Loucy (cell line): Measurements from ENCODE around the gene STXBP1.

Experiments used
- H2AFZ ChIP-seq: fragments of 200-600 bp; sonication (generic); 2 replicates; pipeline ENCODE4 v1.6.0; 2016; ENCODE audit warnings: antibody characterized with exemption, mild to moderate bottlenecking, low read length, moderate library complexity
- H3F3A ChIP-seq: fragments of 200-600 bp; 2 replicates; pipeline ENCODE4 v1.6.0; 2016; ENCODE audit warnings: antibody characterized with exemption, low read depth, mild to moderate bottlenecking
- H3K27me3 ChIP-seq: fragments of 200-600 bp; sonication (generic); 2 replicates; pipeline ENCODE4 v1.6.1; 2014; ENCODE audit warnings: low read length, mild to moderate bottlenecking; ENCODE audit not compliant: insufficient read depth, poor library complexity, severe bottlenecking
- H3K36me3 ChIP-seq: fragments of 200-600 bp; sonication (generic); 2 replicates; pipeline ENCODE4 v1.6.1; 2016; ENCODE audit warnings: low read length; ENCODE audit not compliant: insufficient read depth
- H3K4me1 ChIP-seq: fragments of 200-600 bp; sonication (generic); 2 replicates; pipeline ENCODE4 v1.5.1; 2014; ENCODE audit warnings: low read length, mild to moderate bottlenecking; ENCODE audit not compliant: insufficient read depth, poor library complexity, severe bottlenecking
- H3K4me2 ChIP-seq: fragments of 200-600 bp; sonication (generic); 2 replicates; pipeline ENCODE4 v1.6.0; 2014; ENCODE audit warnings: antibody characterized with exemption, low read length, low read depth, mild to moderate bottlenecking; ENCODE audit not compliant: poor library complexity, severe bottlenecking
- H3K4me3 ChIP-seq: fragments of 200-600 bp; sonication (generic); 2 replicates; pipeline ENCODE4 v1.5.1; 2014; ENCODE audit warnings: low read length, mild to moderate bottlenecking, mixed read lengths; ENCODE audit not compliant: poor library complexity, severe bottlenecking
- H3K79me2 ChIP-seq: fragments of 200-600 bp; sonication (generic); 2 replicates; pipeline ENCODE4 v1.6.1; 2014; ENCODE audit warnings: low read length; ENCODE audit not compliant: insufficient read depth
- H3K9ac ChIP-seq: fragments of 200-600 bp; sonication (generic); 2 replicates; pipeline ENCODE4 v1.6.0; 2014; ENCODE audit warnings: mild to moderate bottlenecking, low read depth, low read length, moderate library complexity; ENCODE audit not compliant: poor library complexity, severe bottlenecking
- H3K9me2 ChIP-seq: fragments of 200-600 bp; sonication (generic); replicated peaks from 2 replicates; pipeline ENCODE4 v1.6.1; 2016; ENCODE audit warnings: low read depth, low read length, mixed read lengths
- H3K9me3 ChIP-seq: fragments of 200-600 bp; sonication (generic); 2 replicates; pipeline ENCODE4 v1.6.1; 2014; ENCODE audit warnings: mild to moderate bottlenecking, antibody characterized with exemption, low read length, low read depth; ENCODE audit not compliant: insufficient read depth
- H4K20me1 ChIP-seq: fragments of 200-600 bp; sonication (generic); 2 replicates; pipeline ENCODE4 v1.6.0; 2014; ENCODE audit warnings: antibody characterized with exemption, low read length, mild to moderate bottlenecking; ENCODE audit not compliant: insufficient read depth, poor library complexity, severe bottlenecking
- CTCF ChIP-seq: fragments of 200-600 bp; sonication (generic); conservative IDR thresholded peaks from 2 replicates; pipeline ENCODE4 v1.5.1; 2014; ENCODE audit warnings: mild to moderate bottlenecking, antibody characterized with exemption, low read length
- EZH2phosphoT487 ChIP-seq: fragments of 200-600 bp; IDR thresholded peaks from 2 replicates; pipeline ENCODE4 v1.6.1; 2018; ENCODE audit warnings: antibody characterized with exemption, mild to moderate bottlenecking, moderate library complexity, borderline replicate concordance

Gene STXBP1

GRCh38 chr9:127710204-127710783 is 98.2 kb downstream of the STXBP1 start:
- peaks cover 30% of the 10 kb centered on the region for H3K4me1 ChIP-seq
- no peaks in the 10 kb centered on the region for H3K36me3 ChIP-seq
- H3K9me2 ChIP-seq: no peaks in the 10 kb centered on the region
- H4K20me1 ChIP-seq: no peaks in the 10 kb centered on the region
- no peaks in the 10 kb centered on the region for H3K79me2 ChIP-seq
- H3K27me3 ChIP-seq: no peaks in the 10 kb centered on the region
- H2AFZ ChIP-seq: no peak overlapping the region
- no peak for TF ChIP-seq EZH2phosphoT487
- TF ChIP-seq CTCF: no peak
- no peaks in the 10 kb centered on the region for H3F3A ChIP-seq
- H3K4me3 ChIP-seq: no peak overlapping the region
- no peaks in the 10 kb centered on the region for H3K9me3 ChIP-seq
- peak overlapping the region; percentile 62 for H3K4me2 ChIP-seq
- H3K9ac ChIP-seq: no peak overlapping the region

DNA sequence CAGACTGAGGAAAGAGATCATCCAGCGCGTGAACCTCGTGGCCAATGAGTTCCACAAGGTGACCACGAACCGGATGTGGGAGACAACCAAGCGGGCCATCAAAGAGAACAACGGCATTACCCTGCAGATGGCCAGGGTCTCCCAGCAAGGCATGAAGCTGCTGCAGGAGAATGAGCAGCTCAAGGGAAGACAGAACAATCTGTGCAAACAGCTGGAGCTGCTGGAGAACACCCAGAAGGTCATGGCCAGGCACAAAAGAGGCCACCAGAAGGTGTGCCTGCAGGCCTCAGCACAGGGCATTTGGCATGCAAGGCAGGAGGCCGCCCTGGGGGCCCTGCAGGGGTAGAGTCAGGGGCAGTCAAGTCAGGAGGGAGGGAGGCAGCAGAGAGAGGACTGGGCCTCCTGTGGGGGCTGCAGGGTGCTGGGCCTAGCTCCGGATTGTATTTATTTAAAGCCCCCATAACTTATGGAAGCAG is 99.2 kb downstream of the STXBP1 start:
- Histone ChIP-seq H3K9me2 (no peaks in the 10 kb centered on the region), H3K79me2 (no peaks in the 10 kb centered on the region), H3K9me3 (no peaks in the 10 kb centered on the region), H3K36me3 (no peaks in the 10 kb centered on the region), H3F3A (no peaks in the 10 kb centered on the region), H4K20me1 (no peaks in the 10 kb centered on the region), H3K27me3 (no peaks in the 10 kb centered on the region), H3K4me2 (peak overlapping the region; percentile 62), H3K4me3 (no peak overlapping the region), H3K4me1 (peaks cover 30% of the 10 kb centered on the region), H2AFZ (no peak overlapping the region), H3K9ac (no peak overlapping the region)
- TF ChIP-seq EZH2phosphoT487 (no peak), CTCF (no peak)

- no peaks in the 10 kb centered on the region for H3K9me3 ChIP-seq
- no peaks in the 10 kb centered on the region for H3K9me2 ChIP-seq
- H3K4me3 ChIP-seq: no peak overlapping the region
- H3K4me1 ChIP-seq: peaks cover 30% of the 10 kb centered on the region
- H3F3A ChIP-seq: no peaks in the 10 kb centered on the region
- H2AFZ ChIP-seq: no peak overlapping the region
- no peaks in the 10 kb centered on the region for H3K36me3 ChIP-seq
- TF ChIP-seq EZH2phosphoT487: no peak
- no peak for TF ChIP-seq CTCF
- H4K20me1 ChIP-seq: no peaks in the 10 kb centered on the region
- no peaks in the 10 kb centered on the region for H3K79me2 ChIP-seq
- H3K4me2 ChIP-seq: peak overlapping the region; percentile 62
- H3K27me3 ChIP-seq: no peaks in the 10 kb centered on the region
- H3K9ac ChIP-seq: no peak overlapping the region
Observed at GRCh38 chr9:127711831-127712274, 99.8 kb downstream of the STXBP1 start.
